Kidney capillary endothelial cell (primary cell): ENCODE measurements around the gene ASPSCR1.

Source experiments
- DNase-seq: peaks from one replicate; pipeline ENCODE4 v3.0.0-alpha.2; 2018; ENCODE audit warnings: low spot score

The ASPSCR1 gene

DNA sequence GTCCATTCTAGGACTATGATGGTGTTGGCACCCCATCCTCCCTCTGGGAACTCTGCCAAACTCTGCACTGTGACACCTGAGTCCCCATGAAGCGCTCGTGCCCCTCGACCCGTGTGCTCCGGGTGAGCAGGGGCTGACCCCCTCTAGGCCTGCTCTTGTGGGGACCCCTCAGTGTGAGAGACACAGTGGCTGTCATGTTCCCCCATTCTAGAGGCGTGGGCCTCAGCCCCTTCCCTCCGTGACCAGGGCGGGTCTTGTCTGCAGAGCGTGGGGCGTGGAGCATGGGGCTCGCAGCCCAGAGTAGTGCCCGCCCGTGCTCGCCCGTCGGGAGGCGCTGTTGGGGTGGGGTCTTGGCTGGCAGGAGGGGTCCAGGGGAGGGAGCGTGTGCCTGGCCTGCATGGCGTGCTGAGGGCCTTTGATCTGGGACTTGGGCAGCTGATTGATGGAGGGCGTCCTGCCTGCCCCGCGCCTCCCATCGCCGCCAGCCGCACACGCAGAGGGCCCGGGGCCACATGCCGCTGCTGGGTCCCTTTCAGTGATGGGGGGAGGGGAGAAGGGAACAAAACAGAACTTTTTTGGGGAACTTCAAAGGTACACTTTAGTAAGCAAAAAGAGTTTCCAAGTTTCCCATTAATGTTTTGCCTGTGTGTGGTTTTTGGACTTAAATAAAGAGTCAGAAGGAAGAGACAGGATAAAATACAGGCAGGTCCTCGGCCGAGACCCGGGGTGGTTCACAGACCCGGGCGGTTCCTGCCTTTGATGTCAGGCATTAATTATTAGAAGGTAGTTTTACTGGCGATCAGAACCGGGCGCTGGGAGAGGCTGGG lies 22.8 kb downstream of the ASPSCR1 start:
- DNase-seq, result no peak

GRCh38 chr17:82000803-82001570 lies 23.6 kb downstream of the ASPSCR1 start:
- no peak for DNase-seq

GRCh38 chr17:82001571-82002056 lies 24.2 kb downstream of the ASPSCR1 start:
- DNase-seq, result no peak

- peak; percentile 92 for DNase-seq
Observed at GRCh38 chr17:82003411-82004381, 26.3 kb downstream of the ASPSCR1 start.

DNA sequence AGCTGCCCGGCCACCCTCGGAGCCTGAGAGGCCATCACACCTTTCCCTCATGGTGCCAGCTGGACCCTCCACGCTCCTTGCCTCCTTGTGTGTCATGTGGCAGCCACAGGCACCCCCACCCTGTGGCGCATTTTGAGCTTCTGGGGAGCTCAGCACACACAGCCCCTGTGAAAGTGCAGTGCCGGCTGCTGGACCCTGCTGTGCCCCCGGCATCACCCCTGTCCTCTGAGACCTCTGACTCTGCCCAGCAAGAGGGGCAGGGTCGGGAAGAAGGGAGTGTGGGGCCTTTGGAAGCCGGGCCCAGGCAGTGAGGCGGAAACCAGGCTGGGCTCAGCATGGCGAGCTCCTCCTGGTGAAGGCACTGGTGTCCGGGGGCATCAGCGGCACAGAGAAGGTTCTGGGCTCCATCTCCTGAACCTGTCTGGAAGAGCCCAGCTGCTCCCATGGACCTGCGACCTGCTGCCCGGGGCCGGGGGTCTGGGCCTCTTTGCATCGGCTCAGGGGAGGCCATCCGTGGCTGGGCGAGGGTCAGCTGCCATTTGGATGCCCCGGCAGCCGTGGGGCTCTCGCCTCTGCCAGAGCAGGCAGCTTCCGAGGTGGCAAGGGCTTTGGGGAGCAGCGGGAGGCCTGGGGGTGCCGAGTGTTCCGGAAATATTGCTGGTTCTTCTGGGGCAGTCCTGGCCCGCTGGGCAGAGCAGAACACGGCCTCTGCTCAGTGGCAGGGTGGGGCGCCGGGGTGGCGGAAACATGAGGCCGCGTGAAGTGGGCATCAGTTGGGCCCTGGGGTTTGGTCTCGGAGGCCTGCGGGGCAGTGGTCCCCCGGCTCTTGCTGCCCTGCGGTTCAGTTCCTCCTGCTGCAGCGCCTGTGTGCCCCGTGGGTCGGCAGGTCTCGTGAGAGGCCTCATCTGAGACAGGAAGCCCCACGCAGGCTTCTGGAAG lies 27.4 kb downstream of the ASPSCR1 start:
- no peak for DNase-seq

DNA sequence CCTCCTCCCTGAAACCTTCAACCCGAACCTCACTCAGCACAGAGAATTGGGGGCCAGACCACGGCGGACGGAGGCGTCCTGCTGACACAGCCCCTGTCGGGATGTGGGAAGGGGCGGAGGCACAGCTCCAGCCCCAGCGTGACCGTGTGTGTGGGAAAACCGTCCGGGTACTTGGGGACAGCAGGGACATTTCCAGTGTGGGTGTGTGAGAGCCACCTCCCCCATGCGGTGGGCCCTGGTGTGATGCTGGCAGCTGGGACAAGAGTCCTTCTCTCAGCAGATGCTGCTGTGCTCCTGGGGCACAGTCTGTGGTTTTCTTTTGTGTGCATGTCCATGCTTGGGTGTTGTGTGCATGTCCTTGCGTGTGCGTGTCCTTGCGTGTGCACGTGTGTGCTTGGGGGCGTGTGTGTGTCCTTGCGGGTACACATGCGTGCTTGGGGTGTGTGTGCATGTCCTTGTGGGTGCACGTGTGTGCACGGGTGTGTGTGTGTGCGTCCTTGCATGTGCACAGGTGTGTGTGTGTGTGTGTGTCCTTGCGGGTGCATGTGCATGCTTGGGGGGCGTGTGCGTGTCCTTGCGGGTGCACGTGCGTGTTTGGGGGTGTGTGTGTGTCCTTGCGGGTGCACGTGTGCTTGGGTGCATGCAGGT lies 28.4 kb downstream of the ASPSCR1 start:
- no peak for DNase-seq

- DNase-seq, result no peak
Observed at GRCh38 chr17:82006468-82007227, 29.2 kb downstream of the ASPSCR1 start.

- no peak for DNase-seq
Observed at GRCh38 chr17:82007228-82007494, 29.7 kb downstream of the ASPSCR1 start.

GRCh38 chr17:82007495-82008257 lies 30.2 kb downstream of the ASPSCR1 start:
- DNase-seq, result no peak

GRCh38 chr17:82008258-82008940 lies 31.0 kb downstream of the ASPSCR1 start:
- DNase-seq, result no peak

- no peak for DNase-seq
Observed at GRCh38 chr17:82008941-82009405, 31.5 kb downstream of the ASPSCR1 start.

DNA sequence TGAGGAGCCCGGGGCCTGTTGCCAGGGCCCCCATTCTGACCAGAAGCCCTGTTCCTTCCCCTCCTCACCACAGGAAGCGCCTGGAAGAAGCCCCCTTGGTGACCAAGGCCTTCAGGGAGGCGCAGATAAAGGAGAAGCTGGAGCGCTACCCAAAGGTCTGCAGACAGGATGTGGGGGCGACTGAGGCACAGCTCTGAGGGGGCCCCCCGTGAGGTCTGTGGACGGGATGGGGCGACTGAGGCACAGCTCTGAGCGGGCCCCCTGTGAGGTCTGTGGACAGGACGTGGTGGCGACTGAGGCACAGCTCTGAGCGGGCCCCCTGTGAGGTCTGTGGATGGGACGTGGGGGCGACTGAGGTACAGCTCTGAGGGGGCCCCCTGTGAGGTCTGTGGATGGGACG lies 32.0 kb downstream of the ASPSCR1 start:
- no peak for DNase-seq

DNA sequence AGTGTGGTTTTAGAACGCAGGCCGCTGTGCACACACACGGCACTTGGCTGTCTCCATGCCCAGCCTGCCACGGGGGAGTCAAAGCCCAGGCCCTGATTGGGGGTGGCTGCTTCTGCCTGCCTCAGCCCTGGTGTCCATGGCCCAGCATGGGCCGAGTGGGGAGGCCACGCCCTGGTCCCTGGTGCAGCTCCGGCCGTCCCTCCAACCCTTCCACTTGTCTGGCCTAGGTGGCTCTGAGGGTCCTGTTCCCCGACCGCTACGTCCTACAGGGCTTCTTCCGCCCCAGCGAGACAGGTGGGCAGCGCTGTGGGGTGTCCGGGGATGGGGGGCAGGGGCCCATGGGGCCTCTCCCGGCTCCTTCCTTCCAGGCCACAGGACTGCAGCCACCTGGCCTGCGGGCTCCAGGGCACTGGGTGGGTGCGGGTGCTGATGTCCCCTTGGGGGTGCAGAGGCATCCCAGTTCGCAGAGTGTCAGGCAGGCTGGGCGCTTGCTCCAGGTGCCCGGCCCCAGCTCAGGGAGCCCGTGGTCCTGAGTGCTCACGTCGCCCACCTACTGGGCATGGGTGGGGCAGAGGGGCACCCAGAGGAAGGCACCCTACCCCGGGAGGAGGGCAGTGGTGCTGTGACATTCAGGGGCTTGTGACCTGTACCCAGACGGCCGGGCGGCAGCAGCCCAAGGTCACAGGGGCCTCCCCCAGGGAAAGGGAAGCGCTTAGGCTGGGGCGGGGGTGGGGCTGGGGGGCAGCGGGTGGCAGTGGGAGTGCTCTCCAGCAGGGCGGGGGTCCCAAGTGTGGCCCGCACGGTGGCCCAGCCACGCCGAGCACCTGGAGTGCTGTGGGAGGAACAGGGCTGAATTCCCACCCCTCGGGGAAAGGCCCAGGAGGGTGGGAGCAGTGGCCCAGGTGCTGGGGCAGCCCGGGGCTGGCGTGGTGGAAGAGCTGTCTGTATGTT lies 33.4 kb downstream of the ASPSCR1 start:
- DNase-seq, result no peak

DNA sequence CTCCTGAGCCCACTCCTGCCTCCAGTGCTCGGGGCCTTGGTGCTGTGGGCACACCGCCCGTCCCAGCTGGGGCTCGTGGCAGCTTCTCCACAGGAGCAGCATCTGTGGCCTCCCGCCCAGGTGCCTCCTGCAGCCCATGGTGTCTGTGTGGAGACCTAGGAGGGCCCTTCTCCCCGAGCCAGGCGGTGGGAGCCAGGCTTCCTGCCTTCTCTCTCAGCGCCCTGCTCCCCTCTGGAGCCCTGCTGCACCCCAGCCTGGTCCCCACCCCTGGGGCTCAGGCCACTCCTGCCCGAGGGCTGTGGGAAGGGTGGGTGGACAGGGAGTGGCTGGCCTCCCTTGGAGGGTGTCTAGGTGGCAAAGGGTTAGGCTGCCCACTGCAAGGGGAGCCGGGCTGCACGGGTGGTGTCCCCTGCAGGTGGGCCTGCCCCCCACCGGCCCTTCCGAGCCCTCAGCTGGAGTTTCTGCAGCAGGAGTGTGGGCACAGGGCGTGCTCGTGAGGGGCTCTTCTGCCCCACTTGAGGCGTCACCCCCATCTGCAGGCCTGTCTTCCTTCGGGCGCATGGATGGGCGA lies 34.3 kb downstream of the ASPSCR1 start:
- no peak for DNase-seq

DNA sequence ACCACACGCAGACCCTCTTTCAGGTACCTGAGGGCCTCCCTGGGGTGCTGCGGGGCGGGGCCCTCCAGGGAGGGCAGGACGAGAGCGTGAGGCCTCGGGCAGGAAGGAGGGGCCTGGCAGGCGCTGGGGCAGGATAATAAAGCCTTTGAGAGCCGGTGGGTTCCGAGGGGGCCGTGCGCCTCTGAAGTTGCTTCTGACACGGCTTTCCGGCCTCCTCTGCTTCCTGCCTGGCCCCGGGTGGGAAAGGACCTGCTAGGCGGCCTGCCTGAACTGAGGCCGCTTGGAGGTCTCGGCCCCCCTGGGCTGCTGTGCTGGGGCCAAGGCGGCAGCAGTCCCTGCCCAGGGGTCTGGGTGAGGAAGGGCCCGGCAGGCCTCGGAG lies 34.8 kb downstream of the ASPSCR1 start:
- DNase-seq, result no peak

GRCh38 chr17:82012640-82013295 lies 35.3 kb downstream of the ASPSCR1 start:
- no peak for DNase-seq
